ENCODE measurements around the gene S1PR4.
"Not testable (repeated sequence)": the region's sequence is repeated elsewhere in the genome, so short reads cannot be mapped to it uniquely, and the experiment has no call there.

The S1PR4 gene

DNA sequence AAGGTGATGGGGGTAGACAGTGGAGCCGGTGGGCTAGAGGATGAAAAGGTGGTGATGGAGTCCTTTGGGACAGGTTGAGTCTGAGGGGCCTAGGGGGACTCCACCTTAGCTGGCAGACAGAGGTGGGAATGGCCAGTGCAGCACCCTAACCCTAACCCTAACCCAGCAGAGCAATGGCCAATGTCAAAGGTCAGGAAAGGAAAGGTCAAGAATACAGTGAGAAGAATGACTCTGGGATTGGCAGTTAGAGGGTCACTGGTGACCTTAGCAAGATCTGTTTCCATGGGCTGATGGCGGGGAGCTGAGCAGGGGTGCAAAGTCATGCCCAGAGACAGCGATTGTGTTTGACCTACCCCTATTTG is 26.2 kb upstream of the S1PR4 start:
- Histone ChIP-seq H3K4me1 (ENCODE audit: control insufficient read depth, low read length) (peaks cover 16% of the 10 kb centered on the region), H3K27me3 (ENCODE audit: control insufficient read depth, low read length) (peaks cover 3% of the 10 kb centered on the region; the same call in 1 of the 2 replicates), H3K27ac (ENCODE audit: low read depth, low read length) (no peak overlapping the region), H3K9me3 (ENCODE audit: control insufficient read depth, insufficient read depth, low read length) (no peaks in the 10 kb centered on the region; the same call in 1 of the 2 replicates), H3K4me2 (ENCODE audit: low read length) (no peak overlapping the region), H3K79me2 (ENCODE audit: control insufficient read depth, low read length) (no peaks in the 10 kb centered on the region), H3K9me2 (replicated peaks; ENCODE audit: control insufficient read depth, low read length) (no peaks in the 10 kb centered on the region), H3F3A (ENCODE audit: control insufficient read depth, insufficient read depth) (no peaks in the 10 kb centered on the region), H4K20me1 (ENCODE audit: control insufficient read depth, insufficient read depth, low read depth, low read length) (no peaks in the 10 kb centered on the region), H3K4me3 (ENCODE audit: low read length) (no peak overlapping the region), H3K36me3 (ENCODE audit: control insufficient read depth, low read length) (no peaks in the 10 kb centered on the region)
- TF ChIP-seq EZH2phosphoT487 (IDR thresholded peaks at IDR 0.05; ENCODE audit: borderline replicate concordance, low read length) (no peak), CTCF (IDR thresholded peaks at IDR 0.05; ENCODE audit: low read depth, low read length, poor library complexity, severe bottlenecking) (no peak)

GRCh38 chr19:3153286-3154230 is 25.0 kb upstream of the S1PR4 start:
- Histone ChIP-seq H3K4me1 (ENCODE audit: control insufficient read depth, low read length) (peaks cover 16% of the 10 kb centered on the region), H3K4me2 (ENCODE audit: low read length) (no peak overlapping the region), H3F3A (ENCODE audit: control insufficient read depth, insufficient read depth) (0 out of 2 replicates have a peak, but pooled peaks cover 2% of the 10 kb centered on the region), H3K4me3 (ENCODE audit: low read length) (no peak overlapping the region), H3K27me3 (ENCODE audit: control insufficient read depth, low read length) (peaks cover 6% of the 10 kb centered on the region; the same call in 1 of the 2 replicates), H3K79me2 (ENCODE audit: control insufficient read depth, low read length) (no peaks in the 10 kb centered on the region), H3K9me3 (ENCODE audit: control insufficient read depth, insufficient read depth, low read length) (no peaks in the 10 kb centered on the region; the same call in 1 of the 2 replicates), H3K27ac (ENCODE audit: low read depth, low read length) (no peak overlapping the region), H3K9me2 (replicated peaks; ENCODE audit: control insufficient read depth, low read length) (no peaks in the 10 kb centered on the region), H4K20me1 (ENCODE audit: control insufficient read depth, insufficient read depth, low read depth, low read length) (no peaks in the 10 kb centered on the region), H3K36me3 (ENCODE audit: control insufficient read depth, low read length) (no peaks in the 10 kb centered on the region)
- TF ChIP-seq CTCF (IDR thresholded peaks at IDR 0.05; ENCODE audit: low read depth, low read length, poor library complexity, severe bottlenecking): no peak
- TF ChIP-seq EZH2phosphoT487 (IDR thresholded peaks at IDR 0.05; ENCODE audit: borderline replicate concordance, low read length): no peak

- Histone ChIP-seq H3K4me3 (ENCODE audit: low read length) (peak overlapping the region; percentile 54), H3K4me1 (ENCODE audit: control insufficient read depth, low read length) (peaks cover 16% of the 10 kb centered on the region), H3K4me2 (ENCODE audit: low read length) (peak overlapping the region; percentile 62)
- not testable (repeated sequence) for H3K9me2 ChIP-seq (replicated peaks; ENCODE audit: control insufficient read depth, low read length); H3K9me3 ChIP-seq (ENCODE audit: control insufficient read depth, insufficient read depth, low read length); H3K79me2 ChIP-seq (ENCODE audit: control insufficient read depth, low read length); H4K20me1 ChIP-seq (ENCODE audit: control insufficient read depth, insufficient read depth, low read depth, low read length); H3K27ac ChIP-seq (ENCODE audit: low read depth, low read length); H3F3A ChIP-seq (ENCODE audit: control insufficient read depth, insufficient read depth); H3K36me3 ChIP-seq (ENCODE audit: control insufficient read depth, low read length); H3K27me3 ChIP-seq (ENCODE audit: control insufficient read depth, low read length)
These were observed 24.1 kb upstream of the S1PR4 start for GRCh38 chr19:3154447-3154846.

Data from DOHH2 (cell line).